Aorta (tissue), 5 donors: ENCODE results near the gene DHDH. TPM values are rescaled to one million over a fixed set of nuclear protein-coding genes. Genes with fewer than 3 reads are reported as not detected.

Experiments
- ATAC-seq: fragments of 200-7000 bp; cut with Tn5 transposase; one replicate; pipeline ENCODE4 v1.9.1; 2022; ENCODE audit warnings: moderate library complexity; ENCODE audit not compliant: low FRiP score
- DNase-seq, 2 donors: peaks; one replicate each; pipeline ENCODE4 v3.0.0-alpha.2; 2020
- H3K27ac ChIP-seq, 2 donors: one replicate each; pipeline ENCODE4 v1.5.1; 2013; ENCODE audit warnings: low read length in 2 of 2, mild to moderate bottlenecking in 2 of 2, moderate library complexity in 2 of 2, control low read depth in 1 of 2, inconsistent platforms in 1 of 2, low read depth in 1 of 2
- H3K27me3 ChIP-seq, 2 donors: one replicate each; pipeline ENCODE4 v1.6.1; 2013; ENCODE audit warnings: control low read depth in 1 of 2, low read length in 1 of 2, mild to moderate bottlenecking in 1 of 2, moderate library complexity in 1 of 2; ENCODE audit not compliant: insufficient read depth in 2 of 2, control insufficient read depth in 1 of 2
- H3K36me3 ChIP-seq, 2 donors: one replicate each; pipeline ENCODE4 v1.6.1; 2013; ENCODE audit warnings: control low read depth in 1 of 2, low read length in 1 of 2, mild to moderate bottlenecking in 1 of 2; ENCODE audit not compliant: insufficient read depth in 2 of 2, control insufficient read depth in 1 of 2
- H3K4me1 ChIP-seq, 2 donors: one replicate each; pipeline ENCODE4 v1.6.1; 2013; ENCODE audit warnings: low read length in 2 of 2, control low read depth in 1 of 2, mild to moderate bottlenecking in 1 of 2, moderate library complexity in 1 of 2; ENCODE audit not compliant: insufficient read depth in 2 of 2, control insufficient read depth in 1 of 2
- H3K4me3 ChIP-seq, 2 donors: one replicate each; pipeline ENCODE4 v1.5.1; 2013; ENCODE audit warnings: low read length in 2 of 2, control low read depth in 1 of 2, mild to moderate bottlenecking in 1 of 2
- H3K9me3 ChIP-seq: one replicate; pipeline ENCODE4 v1.6.1; 2013; ENCODE audit warnings: mild to moderate bottlenecking, low read length; ENCODE audit not compliant: control insufficient read depth
- WGBS, 2 donors: extraction: QIAGEN DNeasy Blood & Tissue Kit; methylation state at CpG; one replicate each; pipeline ENCODE4 v1.1.7; 2013; 5-methylcytosine and 5-hydroxymethylcytosine counted together
- intact Hi-C, 2 donors: fragments of 100-400 bp; cut with DNase I; formaldehyde crosslinking; loops; one replicate each; pipeline versions ENCODE4 v1.14.2 to v1.15.0; 2022
- polyA plus RNA-seq, 2 donors: library from polyadenylated mRNA; stranded (reverse); fragments of 200-250 nt; gene quantifications; one replicate each; pipeline ENCODE4 v1.2.3, GENCODE V29; 2013
- total RNA-seq, 2 donors: library from RNA; stranded (reverse); fragmentation: NEBNext Ultra II Directional; extraction: Animal tissue kit (Norgen Biotek cat#: 25700); gene quantifications; one replicate each; pipeline ENCODE4 v1.2.1, GENCODE V29; 2021
- donor health status: healthy with polysubstance abuse.
- donor health status: Bipolar disorder and iron deficiency.
- donor health status: DM: no; HTN: no; CAD: no.
- donor health status: DM: no; HTN: no; CAD: no.
- donor health status: DM: yes; HTN: yes; CAD: no.

Gene DHDH
- total and polyA plus RNA-seq, 4 donors = 0.84 to 1.3 TPM; not detected in 2

GRCh38 chr19:48938256-48938655 is 4.8 kb downstream of the DHDH start:
- intact Hi-C loops = no loop called here
- no peak for ATAC-seq
- H3K9me3 ChIP-seq = no peaks in the 10 kb centered on the region
- H3K27me3 ChIP-seq = no peaks in the 10 kb centered on the region
- no peaks in the 10 kb centered on the region for H3K4me1 ChIP-seq
- 80 to 94% methylated on average over 7 of the region's 7 CpGs for WGBS, 2 donors
- H3K36me3 ChIP-seq = no peaks in the 10 kb centered on the region
- DNase-seq = no peak
- H3K4me3 ChIP-seq = no peak overlapping the region
- no peak overlapping the region for H3K27ac ChIP-seq

DNA sequence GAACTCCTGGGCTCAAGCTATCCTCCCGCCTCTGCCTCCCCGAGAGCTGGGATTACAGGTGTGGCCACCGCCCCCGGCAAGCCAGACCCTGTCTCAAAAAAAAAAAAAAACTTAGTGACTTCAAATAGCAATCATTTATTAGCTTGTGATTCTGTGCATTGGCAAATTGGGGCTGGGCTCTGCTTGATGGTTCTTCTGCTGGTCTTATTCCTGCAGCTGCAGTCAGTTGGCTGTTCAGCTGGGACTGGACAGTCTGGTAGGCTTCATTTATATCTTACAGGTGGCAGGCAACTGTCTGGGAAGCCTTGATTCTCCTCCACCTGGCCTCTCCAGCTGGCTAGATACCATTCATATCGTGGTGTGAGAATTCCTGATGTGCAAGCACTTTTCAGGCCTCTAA is 7.4 kb downstream of the DHDH start:
- DNase-seq (no peak), ATAC-seq (no peak)
- Histone ChIP-seq H3K36me3 (no peaks in the 10 kb centered on the region), H3K9me3 (no peaks in the 10 kb centered on the region), H3K4me3 (no peak overlapping the region), H3K4me1 (no peaks in the 10 kb centered on the region), H3K27ac (no peak overlapping the region), H3K27me3 (no peaks in the 10 kb centered on the region)
- WGBS, 2 donors = 95 to 96% methylated on average over 5 of the region's 5 CpGs
- intact Hi-C loops = no loop called here

DNA sequence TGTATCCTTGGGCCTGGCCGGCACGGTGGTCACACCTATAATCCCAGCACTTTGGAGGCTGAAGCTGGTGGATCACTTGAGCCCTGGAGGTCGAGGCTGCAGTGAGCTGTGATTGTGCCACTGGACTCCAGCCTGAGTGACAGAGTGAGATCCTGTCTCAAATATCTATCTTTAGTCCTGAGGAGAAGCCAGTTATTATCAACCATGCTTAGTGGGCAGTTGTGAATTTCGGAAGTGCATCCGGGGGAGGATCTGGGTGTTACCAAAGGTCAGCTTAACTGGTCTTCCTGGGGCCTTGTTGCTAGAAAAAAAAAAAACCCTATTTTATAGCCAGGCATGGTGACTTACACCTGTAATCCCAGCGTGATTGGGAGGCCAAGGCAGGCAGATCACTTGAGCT is 9.6 kb downstream of the DHDH start:
- no peaks in the 10 kb centered on the region for H3K9me3 ChIP-seq
- intact Hi-C loops = no loop called here
- ATAC-seq = no peak
- no peak overlapping the region for H3K4me3 ChIP-seq
- no peaks in the 10 kb centered on the region for H3K36me3 ChIP-seq
- 92% methylated on average over 6 of the region's 6 CpGs for WGBS, 2 donors
- no peaks in the 10 kb centered on the region for H3K27me3 ChIP-seq
- H3K4me1 ChIP-seq = no peaks in the 10 kb centered on the region
- no peak overlapping the region for H3K27ac ChIP-seq
- DNase-seq = no peak

DNA sequence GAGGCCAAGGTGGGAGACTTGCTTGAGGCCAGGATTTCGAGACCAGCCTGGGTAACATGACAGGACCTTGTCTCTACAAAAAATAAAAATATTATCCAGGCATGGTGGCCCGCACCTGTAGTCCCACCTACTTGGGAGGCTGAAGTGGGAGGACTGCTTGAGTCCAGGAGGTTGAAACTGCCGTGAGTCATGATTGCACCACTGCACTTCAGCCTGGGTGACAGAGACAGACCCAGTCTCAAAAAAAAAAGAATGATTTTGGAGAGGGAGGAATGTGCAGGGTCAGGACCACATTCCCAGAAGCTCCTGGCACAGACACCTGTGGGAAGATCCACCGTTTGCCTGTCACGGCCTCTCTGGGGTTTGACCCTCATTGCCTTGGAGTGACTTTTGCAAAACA is 11.9 kb downstream of the DHDH start:
- 94 to 95% methylated on average over 5 of the region's 5 CpGs for WGBS, 2 donors
- intact Hi-C loops = no loop called here
- Histone ChIP-seq H3K4me3 (no peak overlapping the region), H3K36me3 (no peaks in the 10 kb centered on the region), H3K27me3 (no peaks in the 10 kb centered on the region), H3K27ac (no peak overlapping the region), H3K9me3 (no peaks in the 10 kb centered on the region), H3K4me1 (no peaks in the 10 kb centered on the region)
- no peak for DNase-seq
- ATAC-seq = no peak

DNA sequence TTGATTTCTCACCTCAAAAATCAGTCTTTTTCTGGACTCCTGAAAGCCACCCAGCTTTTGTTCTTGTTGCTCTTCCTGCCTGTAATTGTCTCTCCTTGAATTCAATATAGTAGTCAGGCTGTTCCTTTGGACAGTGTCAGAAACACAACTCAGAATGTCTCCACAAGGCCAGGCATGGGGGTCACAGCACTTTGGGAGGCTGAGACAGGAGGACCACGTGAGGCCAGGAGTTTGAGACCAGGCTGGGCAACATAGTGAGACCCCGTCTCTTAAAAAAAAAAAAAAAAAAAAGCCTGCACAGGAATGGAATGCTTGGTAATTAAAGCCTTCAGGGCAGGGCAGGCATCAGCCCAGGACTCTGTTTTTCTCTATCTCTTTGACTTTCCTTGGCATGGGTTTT is 12.3 kb downstream of the DHDH start:
- DNase-seq (no peak), ATAC-seq (no peak)
- 90 to 92% methylated on average over 2 of the region's 2 CpGs for WGBS, 2 donors
- Histone ChIP-seq H3K4me3 (no peak overlapping the region), H3K4me1 (no peaks in the 10 kb centered on the region), H3K27me3 (no peaks in the 10 kb centered on the region), H3K27ac (no peak overlapping the region), H3K9me3 (no peaks in the 10 kb centered on the region), H3K36me3 (no peaks in the 10 kb centered on the region)
- intact Hi-C loops = no loop called here

DNA sequence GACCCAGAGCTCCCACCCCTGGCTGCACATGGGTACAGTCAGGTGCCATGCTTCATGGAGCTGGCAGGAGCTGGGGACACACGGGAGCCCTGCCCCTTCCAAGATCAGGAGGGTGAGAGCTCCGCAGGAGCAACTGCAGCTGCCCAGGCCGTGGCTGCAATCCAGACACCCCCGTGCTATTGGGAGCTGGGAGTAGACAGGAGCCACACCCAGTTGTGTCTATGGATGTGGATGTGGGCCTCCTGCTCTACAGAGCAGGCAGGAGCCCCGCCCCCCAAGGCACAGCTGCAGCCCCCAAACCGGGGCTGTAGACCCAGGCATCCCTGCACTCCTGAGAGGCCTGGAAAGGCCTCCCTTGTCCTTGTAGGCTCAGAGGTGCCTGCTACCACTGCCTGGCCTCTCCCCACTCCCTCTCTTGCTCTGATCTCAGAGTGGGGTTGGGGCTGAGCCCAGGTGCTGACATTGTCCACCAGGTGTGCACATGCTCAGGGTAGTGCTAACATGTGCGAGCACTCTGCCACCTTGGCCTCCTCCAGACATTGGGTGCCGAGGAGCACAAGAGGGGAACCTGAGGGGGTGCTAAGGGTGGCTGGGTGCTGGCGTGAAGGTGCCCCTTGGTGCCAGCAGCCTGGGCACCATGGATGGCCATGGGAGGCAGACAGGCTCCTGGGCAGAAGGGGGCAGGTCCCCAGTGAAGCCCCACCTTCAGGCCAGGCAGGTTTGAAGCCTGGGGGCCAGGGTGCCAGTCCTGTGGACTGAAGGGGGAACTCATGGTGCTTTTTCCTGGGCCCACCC is 13.2 kb downstream of the DHDH start:
- H3K27ac ChIP-seq = no peak overlapping the region
- ATAC-seq = peak; percentile 15
- no peak overlapping the region for H3K4me3 ChIP-seq
- DNase-seq = no peak
- H3K4me1 ChIP-seq = no peaks in the 10 kb centered on the region
- intact Hi-C loops = no loop called here
- no peaks in the 10 kb centered on the region for H3K27me3 ChIP-seq
- 71 to 76% methylated on average over 9 of the region's 9 CpGs for WGBS, 2 donors
- no peaks in the 10 kb centered on the region for H3K36me3 ChIP-seq
- H3K9me3 ChIP-seq = no peaks in the 10 kb centered on the region

DNA sequence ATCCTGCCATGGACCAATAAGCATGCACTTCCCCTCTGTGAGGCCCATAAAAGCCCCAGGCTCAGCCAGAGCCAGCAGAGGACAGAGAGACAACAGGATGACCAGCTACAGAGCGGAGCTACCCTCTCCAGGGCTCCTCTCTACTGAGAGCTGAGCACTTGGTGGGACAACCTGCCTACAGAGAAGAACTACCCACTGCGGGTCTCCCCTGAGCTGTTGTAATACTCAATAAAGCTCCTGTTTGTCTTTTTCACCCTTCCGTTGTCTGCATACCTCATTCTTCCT is 13.7 kb downstream of the DHDH start:
- intact Hi-C loops = no loop called here
- H3K4me1 ChIP-seq = no peaks in the 10 kb centered on the region
- no peak for ATAC-seq

DNA sequence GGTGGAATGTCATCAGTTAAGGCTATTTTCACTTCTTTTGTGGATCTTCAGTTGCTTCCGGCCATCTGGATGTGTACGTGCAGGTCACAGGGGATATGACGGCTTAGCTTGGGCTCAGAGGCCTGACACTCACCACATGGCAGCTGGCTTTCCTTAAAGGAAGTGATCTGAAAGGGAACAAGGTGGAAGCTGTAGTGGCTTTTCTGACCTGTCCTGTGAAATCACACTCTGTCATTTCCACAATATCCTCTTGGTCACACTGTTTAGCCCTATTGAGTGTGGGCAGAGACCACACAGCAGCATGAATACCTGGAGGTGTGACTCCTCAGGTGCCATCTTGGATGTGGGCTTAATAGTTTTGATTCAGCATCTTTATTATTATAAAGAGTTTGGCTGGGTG is 16.7 kb downstream of the DHDH start:
- Histone ChIP-seq H3K4me3 (no peak overlapping the region), H3K4me1 (no peaks in the 10 kb centered on the region), H3K27ac (no peak overlapping the region), H3K36me3 (no peaks in the 10 kb centered on the region), H3K9me3 (no peaks in the 10 kb centered on the region), H3K27me3 (no peaks in the 10 kb centered on the region)
- intact Hi-C loops = no loop called here
- WGBS, 2 donors = 86 to 90% methylated on average over 3 of the region's 3 CpGs
- DNase-seq = no peak
- ATAC-seq = no peak

More for the DNA sequence above, 13.7 kb downstream of the DHDH start:
- no peaks in the 10 kb centered on the region for H3K9me3 ChIP-seq
- no peaks in the 10 kb centered on the region for H3K36me3 ChIP-seq
- DNase-seq = no peak
- WGBS, 2 donors = 96 to 97% methylated on average over 3 of the region's 3 CpGs
- no peaks in the 10 kb centered on the region for H3K27me3 ChIP-seq
- no peak overlapping the region for H3K4me3 ChIP-seq
- H3K27ac ChIP-seq = no peak overlapping the region

- DNase-seq (no peak), ATAC-seq (no peak)
- WGBS, 2 donors = 58 to 61% methylated on average over 9 of the region's 9 CpGs
- intact Hi-C loops = no loop called here
- Histone ChIP-seq H3K36me3 (no peaks in the 10 kb centered on the region), H3K27me3 (no peaks in the 10 kb centered on the region), H3K4me3 (no peak overlapping the region), H3K27ac (no peak overlapping the region), H3K4me1 (no peaks in the 10 kb centered on the region), H3K9me3 (no peaks in the 10 kb centered on the region)
Measured at GRCh38 chr19:48950830-48951519, 17.5 kb downstream of the DHDH start.
